ENCODE data around the gene CNOT6L. TPM values are rescaled to one million over a fixed set of nuclear protein-coding genes. Genes with fewer than 3 reads are reported as not detected.

Gene CNOT6L
- total RNA-seq, 3 donors from 2014 or later (not counting 1 experiment from before 2014, with no cell fraction given): 172 to 237 (median 193) TPM

DNA sequence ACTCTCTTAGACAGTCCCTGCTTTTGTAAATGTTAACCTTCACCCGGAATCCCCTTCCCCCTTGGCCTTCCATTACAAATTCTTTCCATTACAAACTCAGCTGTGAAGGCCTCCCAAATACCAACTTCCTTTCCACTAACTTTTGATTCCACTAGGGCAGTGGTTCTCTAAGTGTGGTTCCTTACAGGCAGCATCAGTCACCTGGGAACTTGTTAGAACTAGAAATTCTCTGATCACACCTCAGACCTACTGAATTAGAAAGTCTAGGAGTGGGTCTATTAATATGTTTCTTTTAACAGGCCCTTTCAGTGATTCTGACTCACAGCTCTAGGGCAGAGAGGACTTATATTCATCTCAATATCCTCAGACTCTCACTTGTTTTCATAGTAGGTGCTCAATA is 24.5 kb upstream of the CNOT6L start:
- 80% methylated on average over 1 of the region's 1 CpG for WGBS (ENCODE audit: insufficient coverage)
- Mint-ChIP-seq H3K4me1 (peaks cover 22 to 23% of the 10 kb centered on the region in 2 donors), H3K36me3 (no peaks in the 10 kb centered on the region), H3K9me3 (no peaks in the 10 kb centered on the region), H3K27me3 (ENCODE audit: low read depth in 2 of 2) (no peaks in the 10 kb centered on the region), H3K4me3 (no peak overlapping the region), H3K27ac (peak overlapping the region; percentile 37 to 52)
- Histone ChIP-seq H3K27me3 (ENCODE audit: control insufficient read depth, insufficient read depth, low read length) (no peaks in the 10 kb centered on the region), H3K4me1 (ENCODE audit: control insufficient read depth, insufficient read depth, low read length) (peaks cover 7% of the 10 kb centered on the region), H3K9me3 (ENCODE audit: control insufficient read depth, insufficient read depth, low read length) (no peaks in the 10 kb centered on the region), H3K4me3 (ENCODE audit: low read length) (no peak overlapping the region), H3K36me3 (ENCODE audit: control insufficient read depth, insufficient read depth, low read length) (no peaks in the 10 kb centered on the region), H3K27ac (ENCODE audit: low read length) (no peak overlapping the region)
- TF ChIP-seq, protein P1, sequence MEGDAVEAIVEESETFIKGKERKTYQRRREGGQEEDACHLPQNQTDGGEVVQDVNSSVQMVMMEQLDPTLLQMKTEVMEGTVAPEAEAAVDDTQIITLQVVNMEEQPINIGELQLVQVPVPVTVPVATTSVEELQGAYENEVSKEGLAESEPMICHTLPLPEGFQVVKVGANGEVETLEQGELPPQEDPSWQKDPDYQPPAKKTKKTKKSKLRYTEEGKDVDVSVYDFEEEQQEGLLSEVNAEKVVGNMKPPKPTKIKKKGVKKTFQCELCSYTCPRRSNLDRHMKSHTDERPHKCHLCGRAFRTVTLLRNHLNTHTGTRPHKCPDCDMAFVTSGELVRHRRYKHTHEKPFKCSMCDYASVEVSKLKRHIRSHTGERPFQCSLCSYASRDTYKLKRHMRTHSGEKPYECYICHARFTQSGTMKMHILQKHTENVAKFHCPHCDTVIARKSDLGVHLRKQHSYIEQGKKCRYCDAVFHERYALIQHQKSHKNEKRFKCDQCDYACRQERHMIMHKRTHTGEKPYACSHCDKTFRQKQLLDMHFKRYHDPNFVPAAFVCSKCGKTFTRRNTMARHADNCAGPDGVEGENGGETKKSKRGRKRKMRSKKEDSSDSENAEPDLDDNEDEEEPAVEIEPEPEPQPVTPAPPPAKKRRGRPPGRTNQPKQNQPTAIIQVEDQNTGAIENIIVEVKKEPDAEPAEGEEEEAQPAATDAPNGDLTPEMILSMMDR (IDR thresholded peaks at IDR 0.05): no peak
- intact Hi-C loops (cut with micrococcal nuclease): no loop called here
- no peak for DNase-seq
- peak in 1 of 3 donors; percentile 36 for ATAC-seq

DNA sequence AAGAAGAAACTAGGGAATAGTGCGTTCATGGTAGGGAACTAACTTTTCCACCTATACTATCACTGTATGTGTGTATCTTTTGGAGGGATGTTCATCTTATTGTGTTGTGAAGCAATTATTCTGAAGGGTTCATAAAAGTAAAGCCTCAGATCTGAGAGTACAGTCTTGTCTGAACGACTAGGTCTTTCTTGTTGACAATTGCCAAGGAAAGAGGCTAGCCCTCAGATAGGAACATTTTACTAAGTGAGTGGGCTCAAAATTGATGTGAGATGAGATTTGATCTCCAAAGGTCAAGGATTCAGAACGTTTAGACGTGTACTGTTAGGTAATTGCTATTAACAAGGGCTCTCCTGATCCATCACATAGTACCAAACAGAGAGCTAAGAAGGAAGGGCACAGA is 15.2 kb upstream of the CNOT6L start:
- TF ChIP-seq, protein P1 (IDR thresholded peaks at IDR 0.05): no peak
- H3K4me3 Mint-ChIP-seq: no peak overlapping the region
- H3K36me3 Mint-ChIP-seq: no peaks in the 10 kb centered on the region
- H3K36me3 ChIP-seq (ENCODE audit: control insufficient read depth, insufficient read depth, low read length): no peaks in the 10 kb centered on the region
- ATAC-seq (no peak), DNase-seq (no peak)
- H3K9me3 Mint-ChIP-seq: no peaks in the 10 kb centered on the region
- no peaks in the 10 kb centered on the region for H3K27me3 ChIP-seq (ENCODE audit: control insufficient read depth, insufficient read depth, low read length)
- intact Hi-C loops (cut with micrococcal nuclease): no loop called here
- no peaks in the 10 kb centered on the region for H3K4me1 ChIP-seq (ENCODE audit: control insufficient read depth, insufficient read depth, low read length)
- no peaks in the 10 kb centered on the region for H3K27me3 Mint-ChIP-seq (ENCODE audit: low read depth in 2 of 2)
- peaks cover 1 to 2% of the 10 kb centered on the region in 2 donors for H3K4me1 Mint-ChIP-seq
- no peak overlapping the region for H3K4me3 ChIP-seq (ENCODE audit: low read length)
- WGBS (ENCODE audit: insufficient coverage): 81% methylated on average over 1 of the region's 4 CpGs
- H3K27ac ChIP-seq (ENCODE audit: low read length): no peak overlapping the region
- no peaks in the 10 kb centered on the region for H3K9me3 ChIP-seq (ENCODE audit: control insufficient read depth, insufficient read depth, low read length)
- H3K27ac Mint-ChIP-seq: no peak overlapping the region

- no peak overlapping the region for H3K4me3 Mint-ChIP-seq
- intact Hi-C loops (cut with micrococcal nuclease): no loop called here
- 76% methylated on average over 2 of the region's 2 CpGs for WGBS (ENCODE audit: insufficient coverage)
- TF ChIP-seq, protein P1 (IDR thresholded peaks at IDR 0.05): no peak
- ATAC-seq (no peak), DNase-seq (no peak)
- Histone ChIP-seq H3K36me3 (ENCODE audit: control insufficient read depth, insufficient read depth, low read length) (no peaks in the 10 kb centered on the region), H3K27me3 (ENCODE audit: control insufficient read depth, insufficient read depth, low read length) (no peaks in the 10 kb centered on the region), H3K9me3 (ENCODE audit: control insufficient read depth, insufficient read depth, low read length) (no peaks in the 10 kb centered on the region), H3K4me3 (ENCODE audit: low read length) (no peak overlapping the region), H3K4me1 (ENCODE audit: control insufficient read depth, insufficient read depth, low read length) (peaks cover 1% of the 10 kb centered on the region), H3K27ac (ENCODE audit: low read length) (no peak overlapping the region)
- no peaks in the 10 kb centered on the region for H3K9me3 Mint-ChIP-seq
- no peak overlapping the region for H3K27ac Mint-ChIP-seq
- H3K27me3 Mint-ChIP-seq (ENCODE audit: low read depth in 2 of 2): no peaks in the 10 kb centered on the region
- H3K4me1 Mint-ChIP-seq: peaks cover 11 to 13% of the 10 kb centered on the region in 2 donors
- H3K36me3 Mint-ChIP-seq: no peaks in the 10 kb centered on the region
Observed at GRCh38 chr4:77833126-77833724, 14.1 kb upstream of the CNOT6L start.

- Histone ChIP-seq H3K27ac (ENCODE audit: low read length) (peak overlapping the region; percentile 59), H3K27me3 (ENCODE audit: control insufficient read depth, insufficient read depth, low read length) (no peaks in the 10 kb centered on the region), H3K9me3 (ENCODE audit: control insufficient read depth, insufficient read depth, low read length) (no peaks in the 10 kb centered on the region), H3K4me3 (ENCODE audit: low read length) (no peak overlapping the region), H3K4me1 (ENCODE audit: control insufficient read depth, insufficient read depth, low read length) (peaks cover 17% of the 10 kb centered on the region), H3K36me3 (ENCODE audit: control insufficient read depth, insufficient read depth, low read length) (no peaks in the 10 kb centered on the region)
- ATAC-seq (peak; percentile 85 to 92 (median 86)), DNase-seq (peak in 1 of 2 donors; percentile 54)
- no peaks in the 10 kb centered on the region for H3K27me3 Mint-ChIP-seq (ENCODE audit: low read depth in 2 of 2)
- peak overlapping the region; percentile 14 for H3K4me3 Mint-ChIP-seq
- TF ChIP-seq, protein P1 (IDR thresholded peaks at IDR 0.05): no peak
- no peaks in the 10 kb centered on the region for H3K36me3 Mint-ChIP-seq
- intact Hi-C loops (cut with micrococcal nuclease): no loop called here
- peak overlapping the region; percentile 42 to 52 for H3K27ac Mint-ChIP-seq
- peaks cover 38% of the 10 kb centered on the region in 2 donors for H3K4me1 Mint-ChIP-seq
- no peaks in the 10 kb centered on the region for H3K9me3 Mint-ChIP-seq
Observed at GRCh38 chr4:77827343-77827742, 8.2 kb upstream of the CNOT6L start.
